HG03196 (cell line): ENCODE results near the gene LRRC10.
A peak's percentile ranks its signal among the peaks of the same experiment; 100 is the strongest.

ENCODE experiments used
- ATAC-seq: cut with Tn5 transposase; IDR thresholded peaks from one replicate; pipeline ENCODE4 v1.9.1; 2021; ENCODE audit not compliant: unreplicated experiment

LRRC10 gene, protein sequence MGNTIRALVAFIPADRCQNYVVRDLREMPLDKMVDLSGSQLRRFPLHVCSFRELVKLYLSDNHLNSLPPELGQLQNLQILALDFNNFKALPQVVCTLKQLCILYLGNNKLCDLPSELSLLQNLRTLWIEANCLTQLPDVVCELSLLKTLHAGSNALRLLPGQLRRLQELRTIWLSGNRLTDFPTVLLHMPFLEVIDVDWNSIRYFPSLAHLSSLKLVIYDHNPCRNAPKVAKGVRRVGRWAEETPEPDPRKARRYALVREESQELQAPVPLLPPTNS

DNA sequence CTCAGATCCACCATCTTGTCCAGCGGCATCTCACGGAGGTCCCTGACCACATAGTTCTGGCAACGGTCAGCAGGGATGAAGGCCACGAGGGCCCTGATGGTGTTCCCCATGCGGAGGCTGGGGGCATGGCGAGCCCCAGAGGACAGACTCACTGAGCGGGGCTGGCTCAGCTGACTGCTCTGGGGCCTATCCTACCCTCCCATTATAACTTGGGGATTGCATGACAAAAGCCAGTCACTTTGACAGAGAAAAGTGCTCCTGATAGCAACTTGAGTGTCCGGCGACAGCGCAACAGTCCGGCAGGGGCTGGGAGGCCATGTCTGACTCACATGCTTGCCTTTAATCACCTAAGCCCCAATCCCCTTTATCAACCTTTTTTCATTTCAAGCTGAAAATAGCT, at the start of gene LRRC10:
TSS of gene LRRC10 (minus strand) at position 179 of the 400 bp plus-strand sequence. CDS start at position 110, 69 bp downstream.
- no peak for ATAC-seq

DNA sequence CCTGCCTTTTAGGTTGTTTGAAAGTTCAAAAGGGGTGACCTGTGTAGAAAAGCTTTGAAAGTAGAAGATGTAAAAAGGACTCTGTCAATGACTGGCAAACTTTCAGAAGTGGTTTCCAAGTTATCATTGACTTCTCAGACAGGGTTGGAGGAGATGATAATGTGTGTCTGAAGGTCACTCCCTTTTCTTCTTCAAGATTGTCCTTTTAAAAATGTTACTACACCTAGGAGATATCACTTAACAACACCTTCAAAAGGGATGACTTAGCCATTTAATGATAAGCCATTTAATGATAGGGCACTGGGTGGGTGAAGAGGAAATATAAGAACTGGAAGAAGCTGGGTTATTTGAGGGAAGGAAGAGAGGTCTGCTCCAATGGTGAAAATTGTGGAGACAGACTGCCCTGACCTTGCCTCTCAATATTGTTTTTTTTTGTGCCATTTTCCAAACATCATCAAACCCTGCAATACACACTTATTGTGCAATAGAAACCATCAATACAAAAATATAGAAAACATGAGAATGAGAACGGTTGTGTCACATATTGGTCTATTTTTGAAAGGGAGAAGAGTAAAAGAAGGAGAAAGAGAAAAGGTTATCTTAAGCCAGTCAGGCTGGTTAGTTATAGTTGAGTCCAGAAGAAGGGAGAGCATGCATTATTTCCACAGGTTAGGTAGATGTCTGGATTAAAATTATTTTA, 49.6 kb upstream of the LRRC10 start:
- no peak for ATAC-seq

DNA sequence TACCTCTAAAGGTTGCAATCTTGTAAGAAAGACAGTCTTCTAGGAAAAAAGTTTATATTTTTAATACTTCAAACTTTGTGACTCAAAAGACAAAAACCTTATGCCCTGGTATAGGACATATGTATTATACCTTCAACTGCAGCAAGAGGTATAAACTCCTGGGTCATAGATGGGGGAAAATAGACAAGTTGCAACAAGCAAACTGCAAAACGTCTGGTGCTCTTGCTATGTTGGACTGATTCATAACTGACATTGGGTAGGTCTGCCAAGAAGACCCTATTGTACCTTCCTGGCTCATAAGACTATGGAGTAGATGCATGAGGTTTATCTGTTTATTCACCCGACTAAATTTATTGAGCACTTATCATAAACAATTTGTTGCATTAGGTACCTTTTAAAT, 47.5 kb upstream of the LRRC10 start:
- ATAC-seq = no peak

DNA sequence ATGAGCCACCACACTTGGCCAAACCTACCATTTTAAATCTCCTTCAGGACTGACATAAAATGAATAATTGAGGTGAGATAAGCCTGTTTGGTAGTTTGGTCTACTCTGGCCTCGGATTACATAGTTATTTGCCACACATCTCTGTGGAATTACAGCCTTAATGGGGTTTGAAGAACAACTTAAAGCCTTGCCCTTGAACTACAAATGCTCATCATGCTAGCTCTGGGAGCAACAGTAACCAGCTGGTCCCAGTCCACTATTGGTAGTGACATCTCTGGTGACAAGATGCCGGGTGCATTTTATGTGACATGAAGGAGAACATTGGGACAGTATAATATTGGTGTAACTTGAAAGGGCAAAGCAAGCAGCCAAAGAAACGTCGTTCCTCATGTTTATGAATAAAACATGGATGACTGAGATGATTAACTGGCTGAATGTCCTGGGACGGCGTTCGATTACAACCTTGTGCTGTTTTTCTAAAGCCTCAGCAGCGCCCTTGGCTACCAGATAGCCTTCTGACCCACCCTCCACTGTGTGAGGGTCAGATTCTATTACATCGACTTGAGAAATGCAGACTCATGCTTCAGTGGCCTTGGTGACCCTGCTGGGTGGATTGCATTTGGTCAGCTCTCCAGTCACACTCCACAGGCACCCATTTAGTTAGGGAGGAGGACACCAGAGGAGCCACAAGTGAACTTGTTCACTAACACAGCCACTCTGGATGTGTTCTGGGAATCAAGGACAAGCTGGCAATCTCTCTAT, 46.9 kb upstream of the LRRC10 start:
- ATAC-seq = no peak

DNA sequence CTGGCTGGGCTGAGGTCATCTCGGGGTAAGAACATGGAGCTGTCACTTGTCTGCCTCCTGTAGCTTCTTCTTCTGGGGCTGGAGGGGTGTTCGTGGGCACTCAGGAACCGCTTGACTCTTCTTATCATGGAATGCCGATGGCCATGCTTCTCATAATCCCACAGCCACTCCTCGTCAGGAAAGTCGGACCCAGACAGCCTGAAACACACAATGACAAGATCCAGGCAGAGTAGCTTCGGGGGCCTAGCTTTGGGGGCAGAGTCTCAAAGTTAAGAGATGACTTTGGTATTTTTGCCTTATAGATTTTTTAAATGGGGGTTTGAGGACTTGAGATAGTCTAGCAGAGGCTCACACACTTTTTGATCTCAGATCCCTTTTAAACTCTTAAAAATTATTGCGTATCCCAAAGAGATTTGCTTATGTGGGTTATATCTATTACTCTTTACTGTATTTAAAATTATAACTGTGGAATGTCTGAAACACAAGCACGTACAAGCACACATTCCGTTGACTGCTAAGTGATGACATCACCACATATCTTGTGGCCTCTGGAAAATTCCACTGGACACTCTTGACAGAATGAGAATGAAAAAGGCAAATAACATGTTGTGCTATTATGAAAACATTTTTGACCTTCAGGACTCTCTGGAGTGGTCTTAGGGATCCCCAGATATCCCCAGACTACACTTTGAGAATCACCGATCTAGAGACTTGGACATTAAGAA, 45.1 kb upstream of the LRRC10 start:
- ATAC-seq = no peak

DNA sequence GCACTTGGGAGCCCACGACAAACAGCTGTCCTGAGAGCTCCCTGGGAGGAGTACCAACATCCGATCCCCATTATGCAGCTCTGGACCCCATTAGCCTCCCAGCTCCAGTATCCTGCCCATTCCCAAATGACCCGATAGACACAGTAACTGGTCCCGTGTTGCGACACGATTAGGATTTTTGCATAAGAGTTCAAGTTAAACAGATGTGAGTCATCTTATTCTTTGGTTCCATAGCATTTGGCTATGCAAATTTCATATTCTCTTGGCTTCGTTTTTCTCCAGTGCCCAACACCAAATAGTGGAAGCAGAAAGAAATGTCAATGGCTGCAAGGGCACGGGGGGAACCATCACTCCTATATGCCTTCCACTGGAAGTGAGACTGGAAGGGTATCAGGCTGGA, 43.0 kb upstream of the LRRC10 start:
- ATAC-seq = no peak

DNA sequence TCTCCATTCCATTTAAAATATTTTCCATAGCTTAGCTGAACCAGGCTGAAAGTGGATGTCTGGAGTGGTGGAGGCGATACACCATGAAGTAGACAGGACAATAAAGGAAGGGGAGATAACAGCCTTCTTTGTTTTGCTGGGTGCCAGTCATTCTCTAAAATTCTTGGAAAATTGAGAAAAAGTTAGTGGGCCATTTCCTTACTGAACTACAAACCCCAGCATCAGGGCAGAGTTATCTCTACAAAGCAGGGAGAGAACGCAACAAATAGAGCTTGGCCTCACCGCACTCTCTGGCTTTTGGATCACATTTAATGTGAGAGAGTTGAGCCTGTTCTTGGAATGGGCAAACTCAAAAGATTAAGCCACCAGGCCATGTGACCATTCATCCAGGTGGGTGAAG, 41.2 kb upstream of the LRRC10 start:
- ATAC-seq = no peak

DNA sequence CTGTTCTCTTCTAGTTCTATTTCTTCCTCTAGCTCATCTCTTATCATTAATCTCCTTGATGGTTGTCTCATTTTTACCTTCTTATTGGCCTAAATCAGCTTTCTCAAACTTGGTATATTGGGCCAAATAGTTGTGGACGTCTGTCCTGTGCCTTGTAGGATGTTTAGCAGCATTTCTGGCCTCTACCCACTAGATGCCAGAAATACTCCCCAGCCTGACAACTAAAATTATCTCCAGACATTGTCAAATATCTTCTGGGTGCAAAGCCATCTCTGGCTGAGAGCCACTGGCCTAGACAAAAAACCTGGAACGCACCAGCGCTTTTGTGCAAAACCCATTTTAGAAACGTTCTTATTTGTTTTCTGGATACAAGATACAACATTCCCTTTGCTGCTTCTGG, 38.8 kb upstream of the LRRC10 start:
- ATAC-seq = no peak

DNA sequence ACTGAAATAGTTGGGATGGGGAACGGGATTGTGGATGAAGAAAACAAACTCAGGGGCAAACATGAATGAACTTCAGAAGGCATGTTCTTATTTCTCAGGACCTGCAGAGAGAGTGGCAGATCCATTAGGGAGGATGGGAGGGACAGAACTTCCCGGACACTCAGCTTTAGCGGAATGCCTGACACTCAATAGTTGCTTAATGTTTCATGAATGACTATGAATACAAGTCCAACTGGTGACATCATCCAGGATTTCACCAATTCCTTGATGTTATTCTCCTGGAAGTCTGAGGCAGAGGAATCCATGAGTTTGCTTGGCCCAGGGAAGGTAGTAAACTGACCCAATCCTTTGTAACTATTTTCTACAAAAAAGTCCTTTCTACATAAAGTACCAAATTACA, 37.8 kb upstream of the LRRC10 start:
- ATAC-seq = no peak

DNA sequence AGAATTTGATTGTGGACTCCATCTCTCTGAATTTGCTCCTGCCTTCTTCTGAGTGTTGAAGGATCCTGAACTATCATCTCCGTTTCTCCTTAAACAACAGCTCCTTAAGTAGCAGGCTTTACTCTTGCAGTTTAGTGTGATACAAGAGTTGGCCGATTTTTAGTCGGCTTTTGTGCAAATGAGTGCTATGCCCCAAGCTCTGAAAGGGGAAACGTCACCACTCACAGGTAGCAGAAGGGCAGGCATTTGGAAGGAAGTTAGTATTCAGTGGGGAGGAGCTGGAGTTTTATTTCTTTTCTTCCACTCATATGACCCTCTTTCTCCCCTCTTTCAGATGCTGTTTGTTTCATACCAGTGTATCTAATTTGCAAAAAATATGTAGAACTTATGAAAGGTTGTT, 36.5 kb upstream of the LRRC10 start:
- no peak for ATAC-seq

DNA sequence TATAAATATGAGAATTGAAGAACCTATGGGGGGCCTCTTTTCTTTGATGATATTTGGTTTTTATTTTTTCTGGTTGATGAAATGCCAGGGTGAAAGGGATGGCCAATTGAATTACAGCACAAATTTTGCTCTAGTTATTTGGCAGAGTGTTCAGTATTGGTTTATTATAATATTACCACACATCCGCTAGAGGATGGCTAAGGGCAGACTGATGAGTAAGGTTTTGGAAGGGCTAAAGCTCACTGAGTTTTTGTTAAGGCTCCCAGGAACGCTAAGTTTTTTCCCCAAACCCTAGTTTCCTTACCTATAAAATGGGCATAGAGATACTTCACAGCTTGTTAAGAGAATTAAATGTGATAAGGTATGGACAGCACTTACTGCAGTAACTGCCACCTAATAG, 34.3 kb upstream of the LRRC10 start:
- no peak for ATAC-seq

DNA sequence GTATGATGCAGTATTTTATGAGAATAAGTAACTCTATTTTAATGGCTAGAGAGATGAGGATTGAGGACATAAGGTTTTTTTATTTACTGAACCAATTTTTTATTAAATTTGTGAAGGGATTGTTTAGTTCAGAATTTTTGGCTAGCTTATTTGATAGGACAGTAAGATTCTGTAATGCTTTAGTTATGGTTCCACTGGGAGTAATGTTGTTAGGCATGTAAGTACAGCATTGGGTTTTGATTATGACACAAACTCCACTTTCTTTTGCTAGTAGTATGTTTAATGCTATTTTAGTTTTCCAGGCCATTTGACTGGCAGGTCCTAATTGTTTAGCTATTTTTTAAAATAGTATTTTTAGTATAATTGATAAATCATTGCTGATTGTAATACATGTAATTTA, 33.8 kb upstream of the LRRC10 start:
- ATAC-seq = no peak

DNA sequence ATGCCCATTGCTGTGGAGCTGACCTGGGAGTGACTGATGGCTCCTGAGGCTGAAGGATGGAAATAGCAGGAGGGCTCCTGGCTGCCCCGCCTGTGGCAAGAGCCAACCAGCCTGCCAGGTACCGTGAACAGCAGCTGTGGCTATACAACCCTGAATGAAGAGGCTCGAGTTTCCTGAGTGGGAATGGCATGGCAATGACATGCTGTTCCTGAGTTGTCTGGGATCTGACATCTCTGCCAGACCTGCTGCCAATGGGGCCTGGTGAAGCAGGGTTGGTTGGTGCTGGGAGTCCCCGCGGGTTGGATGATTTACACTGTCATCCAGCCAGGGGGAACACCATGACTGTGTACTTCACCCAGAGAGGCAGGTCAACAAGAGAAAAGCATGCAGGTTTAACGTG, 31.8 kb upstream of the LRRC10 start:
- no peak for ATAC-seq

DNA sequence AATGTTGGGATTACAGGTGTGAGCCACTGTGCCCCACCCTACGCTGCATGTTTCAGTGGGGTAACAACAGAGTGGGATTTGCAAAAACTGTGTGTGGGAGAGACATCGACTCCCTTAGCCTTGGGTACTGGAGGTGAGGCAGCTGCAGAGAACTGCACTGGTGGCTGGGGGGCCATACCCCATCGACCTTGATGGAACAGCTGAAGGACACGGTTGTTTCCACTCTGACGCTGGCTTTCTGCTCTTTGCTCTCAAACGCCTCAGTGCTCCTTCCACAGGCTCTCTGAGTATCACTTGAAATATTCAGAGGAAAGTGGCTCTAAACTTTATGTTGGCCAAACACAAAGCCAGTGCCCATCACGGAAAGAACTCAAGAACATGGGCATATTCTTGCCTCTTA, 30.8 kb upstream of the LRRC10 start:
- no peak for ATAC-seq

DNA sequence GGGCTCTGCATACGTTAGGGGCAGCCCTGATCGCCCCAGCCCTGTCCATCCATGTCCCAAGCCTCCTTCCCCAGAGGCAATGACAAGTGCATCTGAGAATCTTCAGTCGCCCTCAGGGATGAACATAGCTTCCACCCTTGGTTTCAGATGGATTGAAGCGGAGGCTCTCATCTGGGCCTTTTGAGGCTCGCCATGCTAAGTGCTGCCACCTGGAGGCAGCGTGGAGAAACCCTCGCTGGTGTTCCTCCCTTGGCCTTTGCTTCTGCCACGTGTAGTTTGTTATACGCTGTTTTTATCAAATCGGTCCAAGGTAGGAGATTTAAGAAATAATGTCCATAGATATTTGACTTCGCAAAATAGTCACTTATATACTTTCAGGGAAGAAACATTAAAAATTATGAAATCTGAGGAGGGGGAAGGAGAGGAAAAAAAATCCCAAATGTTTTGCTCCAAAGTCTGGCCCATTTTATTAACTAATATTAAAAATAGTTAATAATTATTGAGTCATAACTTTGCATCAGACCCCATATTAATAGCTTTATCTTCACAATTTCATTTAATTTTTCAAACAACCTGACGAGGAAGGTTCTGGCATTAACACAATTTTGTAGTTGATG, 28.8 kb upstream of the LRRC10 start:
- peak; percentile 68 for ATAC-seq

DNA sequence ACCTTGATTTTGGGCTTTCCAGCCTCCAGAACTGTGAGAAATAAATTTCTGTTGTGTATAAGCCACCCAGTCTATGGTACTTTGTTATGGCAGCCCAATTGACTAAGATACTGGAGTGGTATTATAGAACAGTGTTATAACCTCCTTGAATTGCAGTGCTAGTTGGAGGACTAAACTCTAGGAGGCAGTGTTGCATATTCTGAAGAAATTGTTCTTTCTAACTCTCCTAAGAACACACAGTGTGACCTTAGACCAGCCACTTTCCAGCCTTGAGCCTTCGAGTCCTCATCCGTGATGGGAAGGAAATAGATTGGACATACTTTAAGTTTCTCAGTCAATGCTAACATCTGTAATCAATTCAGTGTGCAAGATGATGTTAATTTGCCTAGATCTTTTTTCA, 22.4 kb upstream of the LRRC10 start:
- ATAC-seq = no peak

DNA sequence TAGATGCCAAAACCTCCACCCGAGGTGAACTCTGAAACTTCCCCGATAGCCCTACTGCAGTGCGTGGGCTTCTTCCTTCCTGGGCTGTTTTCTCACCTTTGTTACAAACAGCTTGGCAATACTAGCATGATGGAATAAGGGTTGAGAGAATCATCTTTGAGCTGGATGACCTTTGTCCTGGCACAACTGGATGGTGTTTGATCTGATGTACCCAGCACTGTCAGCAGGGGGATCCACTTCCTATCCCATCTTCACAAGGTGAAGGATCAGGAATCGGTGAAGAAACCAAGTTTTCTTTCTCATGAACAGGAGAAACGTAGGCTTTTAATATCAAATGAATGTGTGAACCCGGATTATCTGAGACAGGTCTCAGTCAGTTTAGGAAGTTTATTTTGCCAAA, 19.5 kb upstream of the LRRC10 start:
- no peak for ATAC-seq

DNA sequence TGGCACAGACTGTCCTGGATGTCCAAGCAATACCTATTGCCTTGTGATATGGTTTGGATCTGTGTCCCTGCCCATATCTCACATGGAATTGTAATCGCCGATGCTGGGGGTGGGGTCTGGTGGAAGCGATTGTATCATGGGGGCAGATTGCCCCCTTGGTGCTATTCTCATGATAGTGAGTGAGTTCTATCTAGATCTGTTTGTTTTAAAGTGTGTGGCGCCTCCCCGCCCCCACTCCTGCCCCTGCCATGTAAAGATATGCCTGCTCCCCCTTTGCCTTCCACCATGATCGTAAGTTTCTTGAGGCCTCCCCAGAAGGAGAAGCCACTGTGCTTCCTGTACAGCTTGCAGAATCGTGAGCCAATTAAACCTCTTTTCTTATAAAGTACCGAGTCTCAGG, 16.8 kb upstream of the LRRC10 start:
- ATAC-seq = no peak

DNA sequence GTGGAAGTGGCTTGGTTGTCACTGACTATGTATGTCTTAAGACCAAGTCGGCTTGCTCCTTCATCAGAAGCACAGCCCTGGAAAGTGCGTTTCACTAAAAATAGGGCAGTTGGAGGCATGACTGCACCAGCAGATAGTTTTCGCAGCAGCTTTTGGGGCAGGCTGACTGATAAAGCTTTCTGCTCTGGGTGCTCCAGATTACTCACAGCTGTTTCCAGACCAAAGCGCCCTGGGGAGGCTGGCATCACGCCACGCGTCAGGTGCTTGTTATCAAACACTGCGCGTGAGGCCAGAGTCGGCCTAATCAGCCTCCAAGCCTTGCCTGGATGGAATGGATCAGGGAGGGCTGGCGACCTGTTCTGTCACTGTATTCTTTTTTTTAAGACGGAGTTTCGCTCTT, 13.3 kb upstream of the LRRC10 start:
- ATAC-seq = no peak

DNA sequence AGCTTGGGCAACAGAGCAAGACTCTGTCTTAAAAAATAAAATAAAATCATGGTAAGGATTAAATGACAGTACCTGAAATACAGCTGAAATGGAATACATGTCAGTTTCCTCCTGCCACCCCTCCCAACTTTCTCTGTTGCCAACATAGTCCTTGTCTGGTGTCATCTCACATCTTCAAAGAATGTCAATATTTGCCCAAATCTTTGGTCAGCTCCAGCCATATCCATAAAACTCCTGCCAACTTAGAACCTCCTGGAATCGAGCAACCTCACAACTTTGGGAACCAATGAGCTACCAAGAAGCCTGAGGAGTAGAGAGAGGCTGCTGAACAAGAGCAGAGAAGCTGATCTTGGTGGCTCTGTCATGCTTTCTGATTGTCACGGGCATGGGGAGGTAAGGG, 10.8 kb upstream of the LRRC10 start:
- no peak for ATAC-seq

DNA sequence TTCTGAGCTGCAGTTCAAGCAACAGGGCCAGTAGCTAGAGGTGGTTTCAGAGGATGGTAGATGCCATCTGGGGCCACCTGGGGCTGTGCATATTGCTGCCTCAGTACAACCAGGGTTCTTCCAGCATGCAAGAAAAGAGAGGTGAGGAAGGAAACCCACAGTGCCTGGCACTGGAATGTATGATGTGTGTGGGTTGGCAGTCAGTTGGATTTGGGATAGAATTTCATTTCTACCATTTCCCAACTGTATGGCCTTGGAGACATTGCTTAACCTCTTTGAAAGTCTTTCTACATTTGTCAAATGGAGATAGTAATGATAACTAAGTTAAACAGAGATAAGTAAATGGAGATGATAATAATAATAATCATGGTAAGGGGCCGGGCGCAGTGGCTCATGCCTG, 10.2 kb upstream of the LRRC10 start:
- no peak for ATAC-seq
